AG09319 (cell line): Measurements from ENCODE around the gene AMBP.

Source experiments
- DNase-seq: peaks from one replicate; pipeline ENCODE4 v3.0.0-alpha.2; 2010; ENCODE audit warnings: low read depth; ENCODE audit errors: extremely low read depth
- TF ChIP-seq, protein P1 (sequence below): IDR thresholded peaks from 2 replicates; pipeline ENCODE4 v1.5.1; 2011; ENCODE audit warnings: low read depth, mild to moderate bottlenecking, inconsistent platforms, low read length, moderate library complexity

The AMBP gene

GRCh38 chr9:114065304-114065703, 12.8 kb downstream of the AMBP start:
- no peak for DNase-seq
- TF ChIP-seq, protein P1, sequence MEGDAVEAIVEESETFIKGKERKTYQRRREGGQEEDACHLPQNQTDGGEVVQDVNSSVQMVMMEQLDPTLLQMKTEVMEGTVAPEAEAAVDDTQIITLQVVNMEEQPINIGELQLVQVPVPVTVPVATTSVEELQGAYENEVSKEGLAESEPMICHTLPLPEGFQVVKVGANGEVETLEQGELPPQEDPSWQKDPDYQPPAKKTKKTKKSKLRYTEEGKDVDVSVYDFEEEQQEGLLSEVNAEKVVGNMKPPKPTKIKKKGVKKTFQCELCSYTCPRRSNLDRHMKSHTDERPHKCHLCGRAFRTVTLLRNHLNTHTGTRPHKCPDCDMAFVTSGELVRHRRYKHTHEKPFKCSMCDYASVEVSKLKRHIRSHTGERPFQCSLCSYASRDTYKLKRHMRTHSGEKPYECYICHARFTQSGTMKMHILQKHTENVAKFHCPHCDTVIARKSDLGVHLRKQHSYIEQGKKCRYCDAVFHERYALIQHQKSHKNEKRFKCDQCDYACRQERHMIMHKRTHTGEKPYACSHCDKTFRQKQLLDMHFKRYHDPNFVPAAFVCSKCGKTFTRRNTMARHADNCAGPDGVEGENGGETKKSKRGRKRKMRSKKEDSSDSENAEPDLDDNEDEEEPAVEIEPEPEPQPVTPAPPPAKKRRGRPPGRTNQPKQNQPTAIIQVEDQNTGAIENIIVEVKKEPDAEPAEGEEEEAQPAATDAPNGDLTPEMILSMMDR: no peak

GRCh38 chr9:114061830-114062474, 16.1 kb downstream of the AMBP start:
- TF ChIP-seq, protein P1: no peak
- DNase-seq: no peak

DNA sequence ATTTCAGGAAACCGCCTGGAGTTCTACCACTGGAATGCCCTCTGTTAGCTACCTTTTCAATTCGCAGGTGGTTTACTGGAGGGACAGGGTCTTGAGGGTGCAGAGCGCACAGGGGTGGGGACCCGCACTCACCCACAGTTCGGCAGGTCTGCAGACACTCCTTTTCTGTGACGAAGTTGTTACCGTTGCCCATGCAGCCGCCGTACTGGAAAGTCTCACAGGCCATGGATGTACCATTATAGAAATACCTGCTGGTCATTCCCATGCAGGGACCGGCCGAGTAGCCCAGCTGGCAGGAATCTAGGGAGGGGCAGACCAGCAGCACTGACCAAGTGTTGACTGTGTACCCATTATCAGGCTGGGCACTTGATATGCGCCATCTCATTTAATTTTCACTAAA, 16.8 kb downstream of the AMBP start:
- no peak for DNase-seq
- TF ChIP-seq, protein P1: no peak

GRCh38 chr9:114060711-114061110, 17.4 kb downstream of the AMBP start:
- no peak for DNase-seq
- TF ChIP-seq, protein P1: no peak

- DNase-seq: no peak
- TF ChIP-seq, protein P1: no peak
Measured at GRCh38 chr9:114060070-114060469, 18.0 kb downstream of the AMBP start.

DNA sequence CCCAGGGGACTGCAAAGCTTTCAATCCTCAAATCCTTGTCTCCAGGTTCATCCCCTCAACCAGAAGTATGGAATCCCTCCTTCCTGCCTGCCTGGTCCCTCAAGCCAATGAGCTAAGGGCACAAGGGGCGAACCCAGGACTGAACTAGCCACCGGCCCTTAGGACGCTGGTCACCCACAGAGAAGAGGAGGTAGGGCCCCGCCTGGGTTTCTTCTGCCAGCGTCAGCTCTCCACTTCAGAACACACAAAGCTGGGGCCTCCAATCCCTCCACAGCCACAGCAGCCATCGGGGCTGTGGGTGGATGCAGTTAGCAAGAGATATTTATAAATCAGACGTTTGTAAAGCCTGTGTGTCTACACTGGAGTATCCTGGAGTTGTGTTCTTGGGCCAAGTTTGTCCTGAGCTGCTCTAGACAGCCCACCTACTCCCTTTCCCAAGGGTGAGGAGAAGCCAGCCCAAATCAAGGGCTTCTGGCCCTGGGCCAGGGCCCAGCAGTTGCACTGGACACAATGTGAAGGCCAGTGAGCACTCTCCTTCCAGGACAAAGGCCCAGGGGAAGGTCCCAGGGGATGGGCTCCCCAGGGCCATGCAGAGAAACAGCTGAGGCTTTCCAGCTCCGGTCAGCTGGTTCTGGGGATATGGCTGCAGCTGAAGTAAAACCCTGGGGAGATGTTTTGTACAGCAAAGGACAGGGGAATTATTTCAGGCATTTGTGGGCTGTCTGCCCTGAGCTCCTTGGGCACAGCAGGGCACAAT, 18.9 kb downstream of the AMBP start:
- TF ChIP-seq, protein P1: no peak
- DNase-seq: no peak

GRCh38 chr9:114058688-114059046, 19.4 kb downstream of the AMBP start:
- TF ChIP-seq, protein P1: no peak

More at GRCh38 chr9:114058688-114059046, 19.4 kb downstream of the AMBP start:
- no peak for DNase-seq
